MM.1S (cell line): Measurements from ENCODE around the gene OSBPL10.

ENCODE experiments used
- EZH2 ChIP-seq: fragments of 300-600 bp; sonication (generic); optimal IDR thresholded peaks from 2 replicates; pipeline ENCODE3; 2017; ENCODE audit warnings: low read depth, mild to moderate bottlenecking, antibody characterized with exemption, low read length, mixed read lengths
- EZH2phosphoT487 ChIP-seq: fragments of 300-600 bp; sonication (generic); IDR thresholded peaks from 2 replicates; pipeline ENCODE4 v1.6.1; 2018; ENCODE audit warnings: antibody characterized with exemption, low read length
- TF ChIP-seq, protein P1 (sequence below): fragments of 300-600 bp; sonication (generic); IDR thresholded peaks from 2 replicates; pipeline ENCODE4 v1.5.1; 2016; ENCODE audit warnings: antibody characterized with exemption, low read length, mixed read lengths

DNA sequence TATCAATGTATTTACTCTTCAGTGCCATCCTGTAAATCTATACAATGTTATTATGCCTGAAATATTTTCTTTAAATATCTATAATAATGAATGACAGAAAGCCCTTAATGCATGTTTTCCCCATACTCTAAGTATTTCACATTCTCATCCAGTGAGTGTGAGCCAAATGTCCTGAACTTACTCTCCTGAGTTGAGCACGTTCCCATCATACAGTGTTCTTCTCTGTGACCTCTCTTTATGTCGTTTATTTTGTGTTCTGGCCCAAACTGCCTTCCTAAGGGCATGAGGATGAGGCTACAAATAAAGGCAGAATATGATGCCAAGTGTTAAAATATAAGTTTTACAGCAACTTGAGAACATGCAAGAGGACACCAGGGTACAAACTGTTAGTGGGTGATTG lies 3.3 kb downstream of the OSBPL10 start:
- TF ChIP-seq, protein P1, sequence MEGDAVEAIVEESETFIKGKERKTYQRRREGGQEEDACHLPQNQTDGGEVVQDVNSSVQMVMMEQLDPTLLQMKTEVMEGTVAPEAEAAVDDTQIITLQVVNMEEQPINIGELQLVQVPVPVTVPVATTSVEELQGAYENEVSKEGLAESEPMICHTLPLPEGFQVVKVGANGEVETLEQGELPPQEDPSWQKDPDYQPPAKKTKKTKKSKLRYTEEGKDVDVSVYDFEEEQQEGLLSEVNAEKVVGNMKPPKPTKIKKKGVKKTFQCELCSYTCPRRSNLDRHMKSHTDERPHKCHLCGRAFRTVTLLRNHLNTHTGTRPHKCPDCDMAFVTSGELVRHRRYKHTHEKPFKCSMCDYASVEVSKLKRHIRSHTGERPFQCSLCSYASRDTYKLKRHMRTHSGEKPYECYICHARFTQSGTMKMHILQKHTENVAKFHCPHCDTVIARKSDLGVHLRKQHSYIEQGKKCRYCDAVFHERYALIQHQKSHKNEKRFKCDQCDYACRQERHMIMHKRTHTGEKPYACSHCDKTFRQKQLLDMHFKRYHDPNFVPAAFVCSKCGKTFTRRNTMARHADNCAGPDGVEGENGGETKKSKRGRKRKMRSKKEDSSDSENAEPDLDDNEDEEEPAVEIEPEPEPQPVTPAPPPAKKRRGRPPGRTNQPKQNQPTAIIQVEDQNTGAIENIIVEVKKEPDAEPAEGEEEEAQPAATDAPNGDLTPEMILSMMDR, result no peak
- TF ChIP-seq EZH2, result no peak
- no peak for TF ChIP-seq EZH2phosphoT487
